ENCODE data around the gene AADACL4.

The AADACL4 gene

GRCh38 chr1:12643785-12644184 is at the start of gene AADACL4:
Gene AADACL4, plus strand, starts transcription at chr1:12644085. Its CDS starts 462 bp downstream, at chr1:12644547.
- DNase-seq, result no peak

GRCh38 chr1:12594490-12594889 is 49.4 kb upstream of the AADACL4 start:
- no peak for DNase-seq

- peak in 1 of 2 donors; percentile 21 for DNase-seq
Observed at GRCh38 chr1:12594966-12595756, 48.7 kb upstream of the AADACL4 start.

GRCh38 chr1:12595757-12596006 is 48.2 kb upstream of the AADACL4 start:
- DNase-seq, result no peak

- DNase-seq, result no peak
Observed at GRCh38 chr1:12596007-12596821, 47.7 kb upstream of the AADACL4 start.

GRCh38 chr1:12597792-12598191 is 46.1 kb upstream of the AADACL4 start:
- no peak for DNase-seq

- DNase-seq, result no peak
Observed at GRCh38 chr1:12598974-12599373, 44.9 kb upstream of the AADACL4 start.

- DNase-seq, result no peak
Observed at GRCh38 chr1:12599657-12600056, 44.2 kb upstream of the AADACL4 start.

- DNase-seq, result no peak
Observed at GRCh38 chr1:12600335-12600734, 43.5 kb upstream of the AADACL4 start.

- DNase-seq, result peak in 1 of 2 donors; percentile 31
Observed at GRCh38 chr1:12600880-12601633, 42.8 kb upstream of the AADACL4 start.

- DNase-seq, result no peak
Observed at GRCh38 chr1:12601700-12602658, 41.9 kb upstream of the AADACL4 start.

- no peak for DNase-seq
Observed at GRCh38 chr1:12602659-12603024, 41.2 kb upstream of the AADACL4 start.

- no peak for DNase-seq
Observed at GRCh38 chr1:12603224-12603623, 40.7 kb upstream of the AADACL4 start.

GRCh38 chr1:12604114-12604874 is 39.6 kb upstream of the AADACL4 start:
- DNase-seq, result peak in 1 of 2 donors; percentile 41

- DNase-seq, result no peak
Observed at GRCh38 chr1:12604986-12605385, 38.9 kb upstream of the AADACL4 start.

GRCh38 chr1:12607263-12607662 is 36.6 kb upstream of the AADACL4 start:
- DNase-seq, result no peak

GRCh38 chr1:12608311-12608957 is 35.5 kb upstream of the AADACL4 start:
- no peak for DNase-seq

- DNase-seq, result no peak
Observed at GRCh38 chr1:12609469-12610003, 34.3 kb upstream of the AADACL4 start.

GRCh38 chr1:12610305-12610935 is 33.5 kb upstream of the AADACL4 start:
- DNase-seq, result no peak

GRCh38 chr1:12610941-12611340 is 32.9 kb upstream of the AADACL4 start:
- DNase-seq, result no peak

Data from stimulated activated CD4-positive, alpha-beta T cell treated with anti-CD3 and anti-CD28 coated beads, Interleukin-2, amount 100 ng/mL, for 48 hours (primary cell).